Temporal lobe (tissue), 1 donor: ENCODE results near the gene FAM124B. TPM values are rescaled to one million over a fixed set of nuclear protein-coding genes. Genes with fewer than 3 reads are reported as not detected.

ENCODE experiments used
- total RNA-seq: library from RNA; depleted of rRNA; stranded (reverse); fragments of >200 nt; gene quantifications from one replicate; pipeline ENCODE4 v1.2.3, GENCODE V29; 2014

Gene FAM124B
- total RNA-seq, 1 donor from 2014 or later = 3.7 TPM

Other genes starting within 250 kb of the FAM124B start
- gene CUL3, start 183.3 kb upstream of the FAM124B start, total RNA-seq = 108 TPM